Fibroblast of lung (primary cell): Measurements from ENCODE around the gene AGXT. TPM values are rescaled to one million over a fixed set of nuclear protein-coding genes. Genes with fewer than 3 reads are reported as not detected.

ENCODE experiments used
- DNase-seq, 2 donors: peaks; one replicate each; pipeline versions ENCODE4 v3.0.0 to v3.0.0-alpha.2; 2010; ENCODE audit warnings: low read depth in 2 of 2
- H2AFZ ChIP-seq: 2 replicates; pipeline ENCODE4 v1.5.1; 2012; ENCODE audit warnings: low read length, control low read depth, inconsistent platforms
- H3K27ac ChIP-seq: 2 replicates; pipeline ENCODE4 v1.5.1; 2011; ENCODE audit warnings: low read length, control low read depth; ENCODE audit not compliant: insufficient read depth
- H3K27me3 ChIP-seq: 2 replicates; pipeline ENCODE4 v1.5.1; 2011; ENCODE audit warnings: mild to moderate bottlenecking, low read length; ENCODE audit not compliant: control insufficient read depth, insufficient read depth
- H3K36me3 ChIP-seq: 2 replicates; pipeline ENCODE4 v1.5.1; 2011; ENCODE audit warnings: low read length; ENCODE audit not compliant: control insufficient read depth, insufficient read depth
- H3K4me1 ChIP-seq: 2 replicates; pipeline ENCODE4 v1.5.1; 2011; ENCODE audit warnings: low read length; ENCODE audit not compliant: control insufficient read depth, insufficient read depth; ENCODE audit errors: extremely low read depth
- H3K4me2 ChIP-seq: 2 replicates; pipeline ENCODE4 v1.5.1; 2011; ENCODE audit warnings: low read length, control low read depth; ENCODE audit not compliant: insufficient read depth; ENCODE audit errors: extremely low read depth
- H3K4me3 ChIP-seq, 4 experiments: fragments of 200-600 bp in 1 of 4; sonication (generic) in 1 of 4; replicated peaks in 1 of 4; 2 replicates each; pipeline ENCODE4 v1.5.1; 2011 to 2016; ENCODE audit warnings: low read length in 4 of 4, low read depth in 3 of 4, mild to moderate bottlenecking in 3 of 4, control low read depth in 2 of 4, inconsistent platforms in 1 of 4, mixed read lengths in 1 of 4; ENCODE audit not compliant: insufficient read depth in 1 of 4; ENCODE audit errors: control extremely low read depth in 1 of 4
- H3K79me2 ChIP-seq: 2 replicates; pipeline ENCODE4 v1.5.1; 2012; ENCODE audit warnings: mild to moderate bottlenecking, low read length, inconsistent platforms; ENCODE audit not compliant: control insufficient read depth, insufficient read depth
- H3K9ac ChIP-seq: 2 replicates; pipeline ENCODE4 v1.5.1; 2011; ENCODE audit warnings: mild to moderate bottlenecking, low read length, control low read depth; ENCODE audit not compliant: insufficient read depth
- H3K9me3 ChIP-seq: 2 replicates; pipeline ENCODE4 v1.5.1; 2012; ENCODE audit warnings: low read depth, low read length; ENCODE audit not compliant: control insufficient read depth, insufficient read depth
- H4K20me1 ChIP-seq: 2 replicates; pipeline ENCODE4 v1.5.1; 2011; ENCODE audit warnings: low read length; ENCODE audit not compliant: control insufficient read depth, insufficient read depth; ENCODE audit errors: extremely low read depth
- CTCF ChIP-seq, 2 donors: IDR thresholded peaks in 1 of 2; conservative IDR thresholded peaks in 1 of 2; 1 replicate in 1 of 2; 2 replicates in 1 of 2; pipeline ENCODE4 v1.5.1; 2011 to 2012; ENCODE audit warnings: low read length in 2 of 2, control low read depth in 1 of 2, inconsistent platforms in 1 of 2, low read depth in 1 of 2, mild to moderate bottlenecking in 1 of 2
- EZH2 ChIP-seq: IDR thresholded peaks from 2 replicates; pipeline ENCODE4 v1.5.1; 2012; ENCODE audit warnings: low read length, control low read depth, mild to moderate bottlenecking; ENCODE audit errors: missing control alignments
- polyA plus RNA-seq, 2 donors: library from polyadenylated mRNA; depleted of rRNA in 1 of 2; stranded (reverse) in 1 of 2; unstranded in 1 of 2; fragments of >200 nt; gene quantifications; 2 replicates each; pipeline ENCODE4 v1.2.1, GENCODE V29; 2011 to 2012; ENCODE audit warnings: missing spikeins in 1 of 2
- total RNA-seq: library from RNA; depleted of rRNA; stranded (reverse); fragments of >200 nt; gene quantifications from 2 replicates; pipeline ENCODE4 v1.2.1, GENCODE V29; 2014

AGXT gene
- total and polyA plus RNA-seq, 2 donors (not counting 1 experiment from before 2014, with no cell fraction given) = not detected

GRCh38 chr2:240893363-240893844 is 24.8 kb downstream of the AGXT start:
- no peaks in the 10 kb centered on the region for H3K27me3 ChIP-seq
- H3K4me2 ChIP-seq = no peak overlapping the region
- DNase-seq = peak in 1 of 2 donors; percentile 60
- no peaks in the 10 kb centered on the region for H3K4me1 ChIP-seq
- no peak overlapping the region for H3K4me3 ChIP-seq
- no peaks in the 10 kb centered on the region for H4K20me1 ChIP-seq
- H3K9me3 ChIP-seq = no peaks in the 10 kb centered on the region
- TF ChIP-seq CTCF (conservative IDR thresholded peaks at IDR 0.05 in 1 of 2, IDR thresholded peaks at IDR 0.05 in 1 of 2; ENCODE audit: low read depth in 1 of 2, low read length in 2 of 2) (no peak), EZH2 (no peak)
- H3K36me3 ChIP-seq = no peaks in the 10 kb centered on the region
- no peak overlapping the region for H3K27ac ChIP-seq
- H3K9ac ChIP-seq = no peak overlapping the region
- no peak overlapping the region for H2AFZ ChIP-seq
- no peaks in the 10 kb centered on the region for H3K79me2 ChIP-seq

GRCh38 chr2:240894006-240894405 is 25.4 kb downstream of the AGXT start:
- Histone ChIP-seq H3K9ac (no peak overlapping the region), H3K4me2 (no peak overlapping the region), H3K36me3 (no peaks in the 10 kb centered on the region), H2AFZ (no peak overlapping the region), H3K79me2 (no peaks in the 10 kb centered on the region), H4K20me1 (no peaks in the 10 kb centered on the region), H3K4me1 (no peaks in the 10 kb centered on the region), H3K27me3 (no peaks in the 10 kb centered on the region), H3K4me3 (no peak overlapping the region), H3K9me3 (no peaks in the 10 kb centered on the region), H3K27ac (no peak overlapping the region)
- DNase-seq = no peak
- TF ChIP-seq CTCF (conservative IDR thresholded peaks at IDR 0.05 in 1 of 2, IDR thresholded peaks at IDR 0.05 in 1 of 2; ENCODE audit: low read depth in 1 of 2, low read length in 2 of 2) (no peak), EZH2 (no peak)

- no peak overlapping the region for H3K27ac ChIP-seq
- H3K4me2 ChIP-seq = no peak overlapping the region
- H3K9ac ChIP-seq = no peak overlapping the region
- no peaks in the 10 kb centered on the region for H3K36me3 ChIP-seq
- DNase-seq = no peak
- H4K20me1 ChIP-seq = no peaks in the 10 kb centered on the region
- no peak overlapping the region for H3K4me3 ChIP-seq
- no peaks in the 10 kb centered on the region for H3K4me1 ChIP-seq
- no peak overlapping the region for H2AFZ ChIP-seq
- no peaks in the 10 kb centered on the region for H3K27me3 ChIP-seq
- no peak for TF ChIP-seq EZH2
- TF ChIP-seq CTCF (conservative IDR thresholded peaks at IDR 0.05 in 1 of 2, IDR thresholded peaks at IDR 0.05 in 1 of 2; ENCODE audit: low read depth in 1 of 2, low read length in 2 of 2) = no peak
- H3K79me2 ChIP-seq = no peaks in the 10 kb centered on the region
- no peaks in the 10 kb centered on the region for H3K9me3 ChIP-seq
Measured at GRCh38 chr2:240894836-240895558, 26.4 kb downstream of the AGXT start.
